Endothelial cell of umbilical vein (primary cell): Measurements from ENCODE around the gene FRMD4A. TPM values are rescaled to one million over a fixed set of nuclear protein-coding genes. Genes with fewer than 3 reads are reported as not detected.

Experiments used
- BruUV-seq: library from RNA; stranded (reverse); fragments of 400-500 nt; replicated peaks from 2 replicates; lab custom pipeline; 2021; lab: Mats Ljungman, UMichigan
- CTCF ChIA-PET: fragments of 300-600, 350-600 bp; sonication (Branson Sonifier 250); formaldehyde crosslinking; loops from one replicate; lab custom pipeline; 2021; ENCODE audit warnings: antibody characterized with exemption, inconsistent platforms; lab: Charles Lee
- POLR2A ChIA-PET: fragments of 300-600, 350-600 bp; sonication (Branson Sonifier 250); formaldehyde crosslinking; loops from one replicate; lab custom pipeline; 2021; ENCODE audit warnings: antibody characterized with exemption, inconsistent platforms; lab: Charles Lee
- DNase-seq: peaks from one replicate; pipeline ENCODE4 v3.0.0-alpha.2; 2011; ENCODE audit warnings: low read depth, low spot score
- FAIRE-seq: peaks from 2 replicates; lab custom pipeline; 2011; peaks lifted over from hg19 to GRCh38; lab: Jason Lieb, UNC
- H2AFZ ChIP-seq: 2 replicates; pipeline ENCODE4 v1.6.0; 2012; ENCODE audit warnings: low read depth, low read length, control low read depth, inconsistent platforms
- H3K27ac ChIP-seq: 2 replicates; pipeline ENCODE4 v1.5.1; 2011; ENCODE audit warnings: low read depth, mild to moderate bottlenecking, control low read depth, low read length, moderate library complexity; ENCODE audit not compliant: insufficient read depth
- H3K27me3 ChIP-seq, 2 experiments: 2 replicates each; pipeline versions ENCODE4 v1.6.0 to v1.6.1; 2011; ENCODE audit warnings: low read length in 2 of 2, mixed read lengths in 1 of 2; ENCODE audit not compliant: control insufficient read depth in 2 of 2, insufficient read depth in 2 of 2
- H3K36me3 ChIP-seq, 2 experiments: 2 replicates in 1 of 2; 3 replicates in 1 of 2; pipeline ENCODE4 v1.5.1; 2011; ENCODE audit warnings: low read length in 2 of 2, mild to moderate bottlenecking in 1 of 2, moderate library complexity in 1 of 2; ENCODE audit not compliant: control insufficient read depth in 2 of 2, insufficient read depth in 2 of 2; ENCODE audit errors: extremely low read depth in 1 of 2
- H3K4me1 ChIP-seq: 3 replicates; pipeline ENCODE4 v1.5.1; 2011; ENCODE audit warnings: mild to moderate bottlenecking, low read length; ENCODE audit not compliant: control insufficient read depth, insufficient read depth; ENCODE audit errors: extremely low read depth
- H3K4me2 ChIP-seq: 2 replicates; pipeline ENCODE4 v1.6.1; 2011; ENCODE audit warnings: low read length, control low read depth, mixed read lengths; ENCODE audit not compliant: insufficient read depth
- H3K4me3 ChIP-seq, 3 experiments: fragments of 200-600 bp in 1 of 3; sonication (generic), shearing (Covaris generic) in 1 of 3; replicated peaks in 1 of 3; 2 replicates each; pipeline ENCODE4 v1.5.1; 2011 to 2016; ENCODE audit warnings: control low read depth in 3 of 3, low read length in 3 of 3, mild to moderate bottlenecking in 2 of 3, inconsistent platforms in 1 of 3, low read depth in 1 of 3, moderate library complexity in 1 of 3; ENCODE audit not compliant: insufficient read depth in 1 of 3
- H3K79me2 ChIP-seq: 2 replicates; pipeline ENCODE4 v1.6.0; 2012; ENCODE audit warnings: low read length, inconsistent platforms; ENCODE audit not compliant: control insufficient read depth, insufficient read depth
- H3K9ac ChIP-seq: replicated peaks from 2 replicates; pipeline ENCODE3; 2011; ENCODE audit warnings: low read length, control low read depth; ENCODE audit not compliant: insufficient read depth; ENCODE audit errors: extremely low read depth
- H3K9me1 ChIP-seq: replicated peaks from 3 replicates; pipeline ENCODE4 v1.6.0; 2011; ENCODE audit warnings: mild to moderate bottlenecking, low read length; ENCODE audit not compliant: control insufficient read depth, insufficient read depth; ENCODE audit errors: extremely low read depth
- H3K9me3 ChIP-seq: replicated peaks from 2 replicates; pipeline ENCODE4 v1.5.1; 2012; ENCODE audit warnings: low read length, inconsistent platforms; ENCODE audit not compliant: control insufficient read depth, insufficient read depth
- H4K20me1 ChIP-seq: replicated peaks from 2 replicates; pipeline ENCODE3; 2011; ENCODE audit warnings: mild to moderate bottlenecking, low read length; ENCODE audit not compliant: control insufficient read depth, insufficient read depth; ENCODE audit errors: extremely low read depth
- CTCF ChIP-seq, 2 donors: IDR thresholded peaks; 1 replicate in 1 of 2; 2 replicates in 1 of 2; pipeline ENCODE4 v1.5.1; 2011; ENCODE audit warnings: low read length in 2 of 2, mild to moderate bottlenecking in 2 of 2, moderate library complexity in 2 of 2, control low read depth in 1 of 2, inconsistent platforms in 1 of 2, low read depth in 1 of 2; ENCODE audit not compliant: insufficient read depth in 1 of 2; ENCODE audit errors: extremely low read depth in 1 of 2
- EZH2 ChIP-seq: IDR thresholded peaks from 2 replicates; pipeline ENCODE4 v1.6.1; 2012; ENCODE audit warnings: borderline replicate concordance, low read depth, mild to moderate bottlenecking, moderate library complexity, low read length, inconsistent platforms; ENCODE audit not compliant: severe bottlenecking
- FOS ChIP-seq: IDR thresholded peaks from 2 replicates; pipeline ENCODE4 v1.6.1; 2011; ENCODE audit warnings: mild to moderate bottlenecking, low read length, moderate library complexity, borderline replicate concordance; ENCODE audit not compliant: insufficient read depth
- GATA2 ChIP-seq: IDR thresholded peaks from 2 replicates; pipeline ENCODE4 v1.7.0; 2011; ENCODE audit warnings: low read depth, mild to moderate bottlenecking, moderate library complexity, mixed read lengths, low read length; ENCODE audit not compliant: insufficient read length, insufficient read depth
- JUN ChIP-seq: IDR thresholded peaks from 2 replicates; pipeline ENCODE4 v1.6.1; 2011; ENCODE audit warnings: borderline replicate concordance, low read depth; ENCODE audit not compliant: insufficient read length, insufficient read depth
- MAX ChIP-seq: IDR thresholded peaks from 2 replicates; pipeline ENCODE4 v1.6.1; 2011; ENCODE audit not compliant: insufficient read depth, insufficient read length
- MYC ChIP-seq: IDR thresholded peaks from one replicate; pipeline ENCODE4 v1.6.1; 2011; ENCODE audit warnings: mild to moderate bottlenecking, low read depth, low read length
- POLR2A ChIP-seq: IDR thresholded peaks from 2 replicates; pipeline ENCODE4 v1.6.1; 2012; ENCODE audit warnings: low read depth, mild to moderate bottlenecking, control low read depth, low read length
- POLR2AphosphoS5 ChIP-seq: IDR thresholded peaks from 2 replicates; pipeline ENCODE4 v1.6.1; 2012; ENCODE audit warnings: low read depth, mild to moderate bottlenecking, control low read depth, low read length, moderate library complexity; ENCODE audit not compliant: insufficient read depth
- dilution Hi-C: fragments of 300-500 bp; cut with MboI; formaldehyde crosslinking; loops from one replicate; pipeline ENCODE4 v1.15.0; 2019; ENCODE audit warnings: low sequenced_read_pairs; ENCODE audit not compliant: extremely low pct_ligation_motif_present
- intact Hi-C: fragments of 100-400 bp; cut with micrococcal nuclease; formaldehyde crosslinking; loops from one replicate; pipeline ENCODE4 v1.10.0; 2022
- polyA plus RNA-seq, 4 experiments: library from polyadenylated mRNA; depleted of rRNA in 3 of 4; stranded (reverse) in 3 of 4; unstranded in 1 of 4; fragments of >200 nt; gene quantifications; 2 replicates each; pipeline versions ENCODE4 v1.2.1 to v1.2.3, GENCODE V29; 2011 to 2012; ENCODE audit warnings: missing spikeins in 1 of 4
- total RNA-seq: library from RNA; stranded (reverse); gene quantifications from 2 replicates; pipeline ENCODE4 v1.2.3, GENCODE V29; 2021

The FRMD4A gene
- total and polyA plus RNA-seq, 2 donors (not counting 3 experiments of a cell fraction or from before 2014, with no cell fraction given) = 123 to 148 TPM

- no peaks in the 10 kb centered on the region for H3K9me3 ChIP-seq
- peak; percentile 30 for DNase-seq
- TF ChIP-seq GATA2 (no peak), MAX (peak; percentile 40)
- BruUV-seq = no TSS peak
- intact Hi-C loops = no loop called here
- no peaks in the 10 kb centered on the region for H4K20me1 ChIP-seq
- H3K4me1 ChIP-seq = peaks cover 13% of the 10 kb centered on the region
- FAIRE-seq = peak; percentile 42
- H3K27me3 ChIP-seq = no peaks in the 10 kb centered on the region
- POLR2A ChIA-PET = no interaction called here
- peaks cover 34 to 48% of the 10 kb centered on the region in 2 experiments for H3K36me3 ChIP-seq
- no peak overlapping the region for H3K9ac ChIP-seq
- peak overlapping the region; percentile 16 for H3K27ac ChIP-seq
- no peaks in the 10 kb centered on the region for H3K79me2 ChIP-seq
- no peak overlapping the region for H3K4me2 ChIP-seq
- CTCF ChIA-PET = interaction anchor here (0.6 to 2.7 kb wide), 28 partner anchors 10 to 435 kb away, joined by 3 to 27 read pairs (median 3); no protein-coding TSS in a partner anchor
- H3K4me3 ChIP-seq = no peak overlapping the region
- H3K9me1 ChIP-seq = no peaks in the 10 kb centered on the region
- dilution Hi-C loops = no loop called here
- H2AFZ ChIP-seq = no peak overlapping the region
Measured at GRCh38 chr10:13658871-13659685, 671.6 kb downstream of the FRMD4A start.

- H4K20me1 ChIP-seq = no peaks in the 10 kb centered on the region
- no peaks in the 10 kb centered on the region for H3K27me3 ChIP-seq
- DNase-seq = no peak
- ChIA-PET CTCF (no interaction called here), POLR2A (no interaction called here)
- H3K4me3 ChIP-seq = no peak overlapping the region
- intact Hi-C loops (no loop called here), dilution Hi-C loops (no loop called here)
- no peak overlapping the region for H3K9ac ChIP-seq
- H3K4me1 ChIP-seq = peaks cover 13% of the 10 kb centered on the region
- no peak overlapping the region for H3K27ac ChIP-seq
- H3K36me3 ChIP-seq = peaks cover 34 to 53% of the 10 kb centered on the region in 2 experiments
- TF ChIP-seq EZH2 (no peak), CTCF (IDR thresholded peaks at IDR 0.05; ENCODE audit: extremely low read depth in 1 of 2, insufficient read depth in 1 of 2, low read depth in 1 of 2, low read length in 2 of 2) (no peak), MYC (no peak), POLR2A (no peak), JUN (no peak), MAX (no peak), POLR2AphosphoS5 (no peak), GATA2 (no peak), FOS (no peak)
- BruUV-seq = no TSS peak
- H3K9me1 ChIP-seq = no peaks in the 10 kb centered on the region
- H3K79me2 ChIP-seq = no peaks in the 10 kb centered on the region
- H2AFZ ChIP-seq = no peak overlapping the region
- no peak overlapping the region for H3K4me2 ChIP-seq
- FAIRE-seq = no peak
- H3K9me3 ChIP-seq = no peaks in the 10 kb centered on the region
Measured at GRCh38 chr10:13658264-13658663, 672.5 kb downstream of the FRMD4A start.
